ENCODE measurements around the gene PNPT1. TPM values are rescaled to one million over a fixed set of nuclear protein-coding genes. Genes with fewer than 3 reads are reported as not detected.

PNPT1 gene
- total RNA-seq, 1 experiment from 2014 or later, result 33.4 TPM

DNA sequence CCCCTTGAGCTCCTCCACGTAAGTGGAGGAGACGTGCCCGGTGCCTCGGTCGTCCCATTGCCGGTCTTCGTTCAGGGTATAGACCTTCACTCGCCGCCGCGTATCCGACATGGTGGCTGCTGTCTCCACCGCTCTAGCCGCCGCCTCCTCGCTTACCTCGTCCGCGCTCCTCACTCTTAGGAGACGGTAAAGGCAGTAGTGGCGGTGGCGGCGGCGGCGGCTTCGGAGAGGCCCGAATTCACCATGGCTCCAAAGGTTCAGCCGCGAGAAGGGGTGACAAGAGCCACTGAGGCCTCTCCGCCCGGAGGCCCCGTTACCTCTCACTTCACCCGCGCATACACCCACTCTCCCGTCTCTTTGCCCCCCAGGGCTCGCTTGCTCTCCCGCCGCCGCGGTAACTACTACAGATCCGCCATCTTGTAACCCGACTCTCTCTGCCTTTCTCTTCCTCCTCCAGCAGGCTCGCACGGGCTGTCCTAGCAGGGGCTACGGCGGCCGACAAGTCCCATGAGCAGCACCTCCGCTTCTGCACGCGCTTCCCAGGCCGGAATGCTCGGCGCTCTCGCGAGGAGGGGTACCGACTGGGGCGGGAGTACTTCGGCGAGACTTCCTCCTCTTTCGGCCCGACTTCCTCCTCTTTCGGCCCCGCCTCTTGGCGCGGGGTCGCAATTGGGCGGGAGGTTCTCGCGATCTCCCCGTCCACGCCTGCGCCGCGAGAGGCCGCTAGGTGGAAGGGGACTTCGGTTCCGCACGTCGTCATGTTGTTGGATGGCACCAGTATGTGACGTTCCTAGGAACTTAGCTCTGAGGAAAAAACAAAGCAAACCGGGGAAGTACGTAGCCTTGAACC, 76.2 kb downstream of the PNPT1 start, which contains the start of gene PPP4R3B:
PPP4R3B (minus strand) TSS at position 448 of the 850 bp plus-strand sequence; CDS start at position 111, 337 bp downstream.
- H2BK20ac ChIP-seq (ENCODE audit: low read depth, low read length, poor library complexity, severe bottlenecking), result no peak within 1 kb of the TSS
- no peaks in the 10 kb centered on the region for H3K27me3 Mint-ChIP-seq (ENCODE audit: low read depth)
- peaks cover 17 to 24% of the 10 kb centered on the region in 2 experiments for H3K4me1 Mint-ChIP-seq

More for the DNA sequence above, 76.2 kb downstream of the PNPT1 start, which contains the start of gene PPP4R3B:
- Histone ChIP-seq H3K4me1 (ENCODE audit: insufficient read depth, low read length) (no peaks in the 10 kb centered on the region), H4K8ac (replicated peaks; ENCODE audit: insufficient read length, low read depth, low read length) (no peak within 1 kb of the TSS), H3K27me3 (ENCODE audit: insufficient read depth, low read length) (no peaks in the 10 kb centered on the region), H2BK5ac (ENCODE audit: insufficient read length, low read length) (no peak within 1 kb of the TSS), H2BK15ac (ENCODE audit: low read depth, low read length) (no peak within 1 kb of the TSS), H3K79me1 (ENCODE audit: insufficient read depth, low read depth, low read length, poor library complexity, severe bottlenecking) (peaks cover 6% of the 10 kb centered on the region), H3K14ac (ENCODE audit: insufficient read depth, low read length) (peak within 1 kb of the TSS; percentile 86), H2BK120ac (ENCODE audit: low read depth, low read length, poor library complexity, severe bottlenecking) (no peak within 1 kb of the TSS), H3K4me2 (ENCODE audit: insufficient read depth, insufficient read length, low read length) (peak within 1 kb of the TSS; percentile 92), H4K5ac (ENCODE audit: insufficient read length, low read depth, low read length) (peak within 1 kb of the TSS; percentile 74), H2AFZ (ENCODE audit: low read length) (peak within 1 kb of the TSS; percentile 53), H3T11ph (ENCODE audit: low read length) (no peak within 1 kb of the TSS), H3K23ac (ENCODE audit: insufficient read length, low read depth, low read length) (no peak within 1 kb of the TSS), H2AK5ac (ENCODE audit: insufficient read length, low read length) (no peak within 1 kb of the TSS), H3K9me3 (ENCODE audit: control insufficient read depth, low read depth, low read length) (no peaks in the 10 kb centered on the region), H2BK12ac (ENCODE audit: insufficient read length, low read depth, low read length) (no peak within 1 kb of the TSS), H4K91ac (ENCODE audit: insufficient read length, low read depth, low read length) (no peak within 1 kb of the TSS), H3K27ac (ENCODE audit: insufficient read length, low read depth, low read length) (peak within 1 kb of the TSS; percentile 83), H3K56ac (ENCODE audit: insufficient read length, low read depth, low read length) (peak within 1 kb of the TSS; percentile 55), H3K18ac (ENCODE audit: insufficient read length, low read depth, low read length) (peak within 1 kb of the TSS; percentile 80), H3K4ac (ENCODE audit: low read depth, low read length) (no peak within 1 kb of the TSS), H3K79me2 (ENCODE audit: insufficient read depth, low read length) (peaks cover 12% of the 10 kb centered on the region; the same call in 1 of the 2 replicates), H4K20me1 (ENCODE audit: control insufficient read depth, insufficient read depth, insufficient read length) (no peaks in the 10 kb centered on the region), H3K23me2 (ENCODE audit: insufficient read length, low read depth, low read length, poor library complexity, severe bottlenecking) (peaks cover 7% of the 10 kb centered on the region), H3K9ac (ENCODE audit: extremely low read depth, insufficient read length, low read length) (peak within 1 kb of the TSS; percentile 96)
- peaks cover 6 to 28% (median 25%) of the 10 kb centered on the region in 3 experiments for H3K36me3 Mint-ChIP-seq (ENCODE audit: insufficient read depth in 1 of 3, low read depth in 3 of 3)
- H3K4me3 Mint-ChIP-seq, result no peak within 1 kb of the TSS
- no peak within 1 kb of the TSS for H3K27ac Mint-ChIP-seq
- peak; percentile 100 for DNase-seq
- TF ChIP-seq, protein P1, sequence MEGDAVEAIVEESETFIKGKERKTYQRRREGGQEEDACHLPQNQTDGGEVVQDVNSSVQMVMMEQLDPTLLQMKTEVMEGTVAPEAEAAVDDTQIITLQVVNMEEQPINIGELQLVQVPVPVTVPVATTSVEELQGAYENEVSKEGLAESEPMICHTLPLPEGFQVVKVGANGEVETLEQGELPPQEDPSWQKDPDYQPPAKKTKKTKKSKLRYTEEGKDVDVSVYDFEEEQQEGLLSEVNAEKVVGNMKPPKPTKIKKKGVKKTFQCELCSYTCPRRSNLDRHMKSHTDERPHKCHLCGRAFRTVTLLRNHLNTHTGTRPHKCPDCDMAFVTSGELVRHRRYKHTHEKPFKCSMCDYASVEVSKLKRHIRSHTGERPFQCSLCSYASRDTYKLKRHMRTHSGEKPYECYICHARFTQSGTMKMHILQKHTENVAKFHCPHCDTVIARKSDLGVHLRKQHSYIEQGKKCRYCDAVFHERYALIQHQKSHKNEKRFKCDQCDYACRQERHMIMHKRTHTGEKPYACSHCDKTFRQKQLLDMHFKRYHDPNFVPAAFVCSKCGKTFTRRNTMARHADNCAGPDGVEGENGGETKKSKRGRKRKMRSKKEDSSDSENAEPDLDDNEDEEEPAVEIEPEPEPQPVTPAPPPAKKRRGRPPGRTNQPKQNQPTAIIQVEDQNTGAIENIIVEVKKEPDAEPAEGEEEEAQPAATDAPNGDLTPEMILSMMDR (conservative IDR thresholded peaks at IDR 0.05), result peak; percentile 42; the same call in 2 of the 3 replicates
- no CpG with 5 or more reads among the region's 82 CpGs for WGBS (ENCODE audit: extremely low coverage, insufficient read length, low lambda C conversion rate)
- no peaks in the 10 kb centered on the region for H3K9me3 Mint-ChIP-seq

Measured in H9 (cell line).